Activated T-cell treated with anti-CD3 and anti-CD28 coated beads, Interleukin-2, amount 50 U/mL, for 48 hours (primary cell): ENCODE measurements around the gene RALGAPB.
A peak's percentile ranks its signal among the peaks of the same experiment; 100 is the strongest.
"Not testable (repeated sequence)": the region's sequence is repeated elsewhere in the genome, so short reads cannot be mapped to it uniquely, and the experiment has no call there.

ENCODE experiments used
- DNase-seq, 2 experiments: peaks; one replicate each; pipeline ENCODE4 v3.0.0-alpha.2; 2020

RALGAPB gene

DNA sequence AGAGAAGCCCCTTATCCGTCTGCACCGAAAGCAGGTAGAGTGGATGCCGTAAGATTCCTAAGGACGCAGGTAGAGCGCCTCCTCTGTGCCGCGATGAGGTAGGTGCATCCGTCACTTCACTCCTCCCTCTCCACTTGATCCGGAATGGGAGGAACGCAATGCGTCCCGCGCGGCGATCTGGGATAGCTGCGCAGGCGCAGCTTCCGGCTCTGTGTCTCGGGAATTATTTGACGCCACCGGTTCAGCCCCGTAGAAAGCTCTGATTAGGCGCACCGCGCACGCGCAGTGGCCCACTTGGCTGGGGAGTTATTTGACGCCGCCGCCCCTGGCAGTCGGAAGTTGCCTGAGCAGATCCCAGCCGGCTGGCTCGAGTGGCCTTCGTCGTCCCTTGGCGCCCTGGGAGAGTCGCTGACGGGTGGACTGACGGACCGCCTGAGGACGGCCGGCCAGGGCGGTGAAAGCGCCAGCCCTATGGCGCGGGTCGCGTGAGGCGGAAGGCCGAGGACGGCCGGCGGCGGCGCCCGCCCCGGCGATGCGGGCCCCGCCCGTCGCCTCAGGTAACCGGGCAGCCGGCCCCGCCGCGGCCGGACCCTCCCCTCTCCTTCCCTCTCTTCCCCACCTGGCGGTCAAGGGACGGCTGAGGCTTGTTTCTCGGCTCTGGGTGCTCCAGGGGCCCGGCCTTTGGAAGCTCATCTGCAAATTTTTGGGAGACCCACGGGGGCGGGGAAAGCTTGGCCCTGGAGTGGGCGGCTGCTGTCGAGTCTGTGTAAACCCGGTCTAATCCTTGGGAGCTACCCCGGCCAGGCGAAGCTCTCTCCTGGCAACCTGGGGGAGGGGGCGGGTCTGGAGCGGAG is at the start of gene RALGAPB:
Gene RALGAPB, plus strand, starts transcription at position 331 of the 854 bp plus-strand sequence. CDS start 15,590 bp downstream, outside the sequence.
- peak; percentile 97 to 99 for DNase-seq

DNA sequence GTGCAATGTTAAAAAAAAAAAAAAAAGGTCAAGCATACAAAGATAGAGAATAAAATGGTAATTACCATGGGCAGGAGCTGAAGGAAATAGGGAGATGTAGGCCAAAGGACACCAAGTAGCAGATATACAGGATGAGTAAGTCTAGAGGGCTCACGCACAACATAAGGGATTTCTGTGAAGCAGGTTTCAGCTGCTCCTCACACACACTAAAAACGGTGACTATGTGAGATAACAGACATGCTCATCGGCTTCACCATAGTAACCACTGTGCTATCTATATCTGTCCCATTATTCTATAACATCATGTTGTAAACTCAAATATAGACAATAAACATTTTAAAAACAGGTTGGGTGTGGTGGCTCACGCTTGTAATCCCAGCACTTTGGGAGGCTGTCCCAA is 49.1 kb upstream of the RALGAPB start:
- DNase-seq: no peak

- DNase-seq: no peak
Observed at GRCh38 chr20:38424401-38424800, 48.2 kb upstream of the RALGAPB start.

DNA sequence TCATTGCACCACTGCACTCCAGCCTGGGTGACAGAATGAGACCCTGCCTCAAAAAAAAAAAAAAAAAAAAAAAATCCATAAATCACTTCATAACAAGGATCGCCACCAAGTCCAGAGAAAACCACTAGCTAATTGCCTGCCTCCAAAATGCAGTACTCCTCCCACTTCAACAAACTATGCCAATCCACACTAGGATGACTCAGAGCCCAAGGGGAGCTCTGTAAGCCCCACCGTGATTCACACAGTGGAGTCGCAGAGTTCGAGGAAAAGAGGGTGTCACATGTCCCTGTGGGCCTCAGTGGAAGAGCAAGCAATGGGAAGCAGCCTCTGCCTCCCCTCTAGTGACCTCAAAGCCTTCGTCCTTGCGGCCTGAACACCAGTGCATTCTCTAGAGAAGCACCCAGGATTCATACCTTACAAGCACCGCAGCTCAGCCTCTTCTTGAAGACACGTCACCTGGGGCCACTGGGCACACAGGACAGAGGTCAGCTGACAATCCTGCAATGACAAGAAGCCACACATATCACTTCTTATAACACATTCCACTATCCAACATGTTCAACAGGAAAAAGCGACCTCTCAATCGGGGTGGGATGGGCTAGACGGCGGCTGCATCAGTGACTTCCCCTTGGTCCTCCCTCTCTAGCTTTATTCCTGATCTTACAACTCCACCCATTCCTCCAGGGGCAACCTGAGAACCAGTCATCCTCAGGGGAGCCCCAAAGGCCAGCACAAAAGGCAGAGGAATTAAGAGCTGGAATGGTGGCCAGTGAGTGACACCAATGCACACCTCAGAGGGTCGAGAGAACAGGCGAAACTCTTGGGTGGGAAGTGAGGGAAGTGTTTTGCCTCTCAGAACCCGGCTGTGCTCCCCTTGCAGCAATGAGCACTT is 46.4 kb upstream of the RALGAPB start:
- peak in 1 of 2 experiments; percentile 62 for DNase-seq

- DNase-seq: no peak
Observed at GRCh38 chr20:38427655-38428023, 45.0 kb upstream of the RALGAPB start.

DNA sequence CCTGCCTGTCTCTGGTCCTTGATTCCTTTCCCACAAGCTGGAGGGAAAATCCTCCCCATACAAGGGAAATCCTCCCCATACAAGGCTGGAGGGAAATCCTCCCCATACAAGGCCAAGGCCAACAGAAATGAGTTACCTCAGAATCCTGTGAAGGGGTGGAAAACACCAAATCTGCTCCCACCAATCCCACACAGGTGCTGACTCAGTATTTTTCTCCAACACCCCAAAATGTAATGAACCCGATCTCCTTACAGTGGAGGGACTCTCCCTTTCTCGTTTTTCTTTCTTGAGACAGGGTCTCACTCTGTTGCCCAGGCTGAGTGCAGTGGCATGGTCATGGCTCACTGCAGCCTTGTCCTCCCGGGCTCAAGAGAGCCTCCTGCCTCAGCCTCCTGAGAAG is 43.8 kb upstream of the RALGAPB start:
- no peak for DNase-seq

GRCh38 chr20:38429301-38429700 is 43.3 kb upstream of the RALGAPB start:
- DNase-seq: no peak

DNA sequence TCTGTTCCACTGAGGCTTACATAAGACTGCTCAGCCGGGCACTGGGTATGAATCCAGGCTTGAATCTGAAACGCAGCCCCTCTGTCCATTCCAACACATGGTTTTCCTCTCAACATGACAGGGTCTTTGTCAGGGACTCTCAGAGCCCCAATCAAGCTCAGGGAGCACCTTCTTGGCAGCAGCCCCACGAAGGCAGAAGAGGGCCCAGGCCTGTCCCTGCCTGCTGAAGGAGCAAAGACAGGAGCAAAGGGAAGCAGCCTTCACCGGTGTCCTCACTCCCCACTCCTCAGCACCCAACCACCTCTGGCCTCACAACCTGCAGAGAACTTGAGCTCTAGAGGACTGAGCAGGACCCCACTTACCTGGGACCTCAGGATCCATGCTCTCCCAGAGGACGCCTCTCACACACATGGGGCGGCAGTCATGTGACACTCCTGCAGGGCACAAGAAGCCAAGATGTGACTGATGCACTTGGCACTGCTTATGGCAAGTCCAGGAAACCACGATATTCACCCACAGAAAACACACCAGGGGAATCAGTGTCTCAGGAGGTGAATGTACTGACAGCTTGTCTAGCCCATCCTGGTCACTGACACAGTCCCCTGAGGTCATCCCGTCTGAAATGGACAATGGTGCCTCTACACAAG is 41.8 kb upstream of the RALGAPB start:
- no peak for DNase-seq

DNA sequence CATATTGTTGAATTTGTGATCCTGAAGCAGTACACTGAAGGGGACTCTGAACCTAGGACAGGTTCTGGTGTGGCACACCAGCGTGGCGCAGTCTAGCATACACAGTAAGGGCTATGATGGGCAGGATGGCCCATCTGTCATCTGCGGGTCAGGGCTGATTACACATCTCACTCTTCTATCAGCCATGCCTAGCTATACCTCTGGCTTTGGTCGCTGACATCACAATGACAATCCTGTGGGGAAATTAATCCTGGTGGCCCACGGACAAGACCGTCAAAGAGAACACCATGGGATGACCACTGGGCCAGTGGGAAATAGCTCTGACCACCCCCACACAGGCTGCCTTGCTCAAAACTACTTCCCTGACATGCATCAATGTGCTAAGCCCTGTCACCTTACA is 40.4 kb upstream of the RALGAPB start:
- no peak for DNase-seq

DNA sequence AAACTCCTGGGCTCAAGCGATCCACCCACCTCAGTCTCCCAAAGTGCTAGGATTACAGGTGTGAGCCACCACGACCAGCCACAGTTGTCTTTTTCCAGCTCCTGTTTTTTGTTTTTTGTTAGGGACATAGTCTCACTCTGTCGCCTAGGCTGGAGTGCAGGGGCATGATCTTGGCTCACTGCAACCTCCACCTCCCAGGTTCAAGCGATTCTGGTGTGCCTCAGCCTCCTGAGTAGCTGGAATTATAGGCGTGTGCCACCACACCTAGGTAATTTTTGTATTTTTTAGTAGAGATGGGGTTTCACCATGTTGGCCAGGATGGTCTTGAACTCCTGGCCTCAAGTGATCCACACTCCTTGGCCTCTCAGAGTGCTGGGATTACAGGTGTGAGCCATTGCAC is 39.8 kb upstream of the RALGAPB start:
- DNase-seq: not testable (repeated sequence)

DNA sequence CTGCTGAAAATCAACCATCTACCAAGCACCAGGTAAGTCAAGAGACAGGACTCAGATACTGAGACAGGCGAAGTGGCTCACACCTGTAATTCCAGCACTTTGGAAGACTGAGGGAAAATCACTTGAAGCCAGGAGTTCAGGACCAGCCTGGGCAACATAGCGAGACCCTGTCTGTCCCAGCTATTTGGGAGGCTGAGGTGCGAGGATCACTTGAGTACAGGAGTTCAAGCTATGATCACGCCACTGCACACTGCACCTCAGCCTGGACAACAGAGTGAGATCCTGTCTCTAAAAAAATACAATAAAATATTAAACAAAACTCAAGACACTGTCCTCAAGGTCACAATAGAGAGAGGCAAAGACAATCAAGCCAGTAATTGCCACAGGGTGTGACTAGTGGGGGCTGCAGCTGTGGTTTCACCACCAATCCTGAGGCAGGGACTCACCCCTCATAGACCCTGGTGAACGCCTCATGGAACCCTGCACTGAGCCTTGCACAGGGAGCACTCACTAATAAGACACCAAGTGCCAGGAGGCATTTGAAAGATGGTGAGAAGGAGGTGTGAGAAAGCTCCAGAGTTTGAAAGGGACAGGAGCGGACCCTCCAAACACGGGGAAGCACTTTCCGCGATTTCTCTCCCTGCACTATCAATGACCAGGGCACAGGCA is 39.2 kb upstream of the RALGAPB start:
- no peak for DNase-seq

DNA sequence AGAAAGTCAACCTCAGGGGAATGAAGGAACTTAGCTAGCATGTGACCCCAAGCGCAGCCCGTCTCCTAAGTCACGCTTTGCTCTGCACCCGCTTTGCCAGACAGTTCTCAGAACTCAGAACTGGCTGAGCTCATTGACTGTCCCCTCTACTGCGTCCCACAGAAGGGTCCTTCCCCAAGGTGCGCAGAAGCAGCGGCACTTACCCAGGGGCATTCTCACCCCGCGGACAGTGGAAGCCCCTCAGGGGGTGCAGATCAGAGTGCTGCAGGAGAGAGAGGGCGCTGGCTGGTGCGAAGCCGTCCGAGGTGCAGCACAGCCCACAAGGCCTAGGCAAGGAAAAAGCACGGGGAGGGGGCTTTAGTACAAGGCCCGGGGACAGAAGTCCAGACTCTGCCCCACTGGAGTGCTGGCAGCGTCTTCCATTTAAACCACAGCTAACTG is 38.3 kb upstream of the RALGAPB start:
- peak in 1 of 2 experiments; percentile 50 for DNase-seq

DNA sequence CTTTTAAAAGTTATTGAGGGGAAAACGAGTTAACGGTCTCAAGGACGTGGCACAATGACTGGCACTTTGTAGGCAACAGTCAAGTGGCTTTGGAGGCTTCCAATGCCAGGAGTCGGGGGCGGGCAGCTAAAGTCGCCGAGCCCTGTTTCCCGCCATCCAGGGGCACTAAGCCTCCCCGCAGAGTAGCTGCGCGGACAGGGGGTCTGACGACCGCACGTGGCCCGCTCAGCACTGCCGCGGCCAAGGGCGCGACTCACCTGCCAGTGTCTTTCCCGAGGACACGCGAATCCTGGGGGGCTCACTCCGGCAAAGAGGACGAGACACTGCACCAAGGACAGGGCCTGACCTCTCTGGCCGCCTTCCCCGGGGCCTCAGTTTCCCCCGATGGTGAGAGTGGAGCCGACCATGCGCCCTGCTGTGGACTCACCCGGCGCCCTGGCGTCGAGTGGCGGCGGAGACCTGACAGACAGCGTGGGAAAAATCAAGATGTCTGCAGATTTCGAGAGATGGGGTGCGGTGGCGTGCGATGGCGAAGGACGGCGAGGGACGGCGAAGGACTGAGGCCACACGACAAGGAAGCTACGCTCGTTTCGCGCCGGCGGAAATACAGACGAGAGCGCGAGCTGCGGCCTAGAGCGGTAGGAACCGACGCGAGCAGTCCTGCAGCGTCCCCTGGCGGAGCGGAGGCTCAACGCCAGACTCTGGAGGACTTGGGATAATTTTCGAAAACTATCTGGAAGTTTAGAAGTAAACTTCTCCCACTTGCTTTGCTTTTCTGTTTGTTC is 37.7 kb upstream of the RALGAPB start, which contains the start of gene SNHG17:
Gene SNHG17, minus strand, starts transcription at position 559 of the 785 bp plus-strand sequence.
- DNase-seq: peak; percentile 93 to 94

DNA sequence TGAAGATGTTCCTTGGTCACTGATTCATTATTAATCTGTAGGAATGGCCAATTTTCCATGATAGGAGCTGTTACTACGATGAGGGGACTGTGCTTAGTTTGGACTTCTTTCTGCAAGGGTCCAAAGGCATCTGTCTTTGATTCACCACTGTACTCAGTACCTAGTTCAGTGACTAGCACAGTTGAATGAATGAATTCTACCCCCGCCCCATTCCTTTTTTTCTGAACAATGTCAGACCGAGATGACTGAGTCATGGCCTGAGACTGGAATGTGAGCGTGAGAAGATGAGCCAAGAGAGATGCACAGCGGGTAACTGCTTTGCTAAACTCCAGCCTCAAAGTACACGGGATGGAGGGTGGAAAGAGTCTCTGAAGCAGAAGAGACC is 37.1 kb upstream of the RALGAPB start:
- DNase-seq: no peak

- DNase-seq: no peak
Observed at GRCh38 chr20:38437796-38438195, 34.8 kb upstream of the RALGAPB start.

DNA sequence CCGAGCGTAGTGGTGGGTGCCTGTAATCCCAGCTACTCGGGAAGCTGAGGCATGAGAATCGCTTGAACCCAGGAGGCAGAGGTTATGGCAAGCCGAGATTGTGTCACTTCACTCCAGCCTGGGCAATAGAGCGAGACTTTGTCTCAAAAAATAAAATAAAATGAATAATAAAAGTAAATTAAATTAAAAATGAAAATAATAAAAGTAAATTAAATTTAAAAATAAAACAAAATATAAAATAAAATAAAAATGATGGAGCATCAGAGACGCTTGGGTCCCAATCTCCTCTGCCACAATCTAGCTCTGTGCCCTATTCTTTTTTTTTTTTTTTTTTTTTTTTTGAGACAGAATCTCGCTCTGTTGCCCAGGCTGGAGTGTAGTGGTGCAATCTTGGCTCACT is 31.5 kb upstream of the RALGAPB start:
- not testable (repeated sequence) for DNase-seq

DNA sequence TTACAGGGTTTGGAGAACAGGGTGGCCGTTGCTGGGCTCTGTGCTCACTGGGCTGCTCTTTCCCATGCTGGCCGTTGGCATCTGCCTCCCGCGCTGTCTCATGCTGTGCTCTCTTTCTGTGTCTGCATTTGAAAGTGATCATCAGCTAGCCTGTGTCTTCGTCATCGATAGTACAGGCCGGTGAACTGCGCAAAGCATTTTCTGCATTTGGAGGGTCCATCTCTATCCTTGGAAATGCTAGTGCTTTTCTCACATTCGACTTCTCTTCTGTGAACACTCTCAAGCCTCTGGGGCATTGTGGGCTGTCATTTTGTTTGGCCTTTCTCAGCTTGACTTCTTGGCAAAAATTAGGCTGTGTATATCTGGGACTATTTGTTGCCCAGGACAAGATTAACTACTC is 30.7 kb upstream of the RALGAPB start:
- no peak for DNase-seq

DNA sequence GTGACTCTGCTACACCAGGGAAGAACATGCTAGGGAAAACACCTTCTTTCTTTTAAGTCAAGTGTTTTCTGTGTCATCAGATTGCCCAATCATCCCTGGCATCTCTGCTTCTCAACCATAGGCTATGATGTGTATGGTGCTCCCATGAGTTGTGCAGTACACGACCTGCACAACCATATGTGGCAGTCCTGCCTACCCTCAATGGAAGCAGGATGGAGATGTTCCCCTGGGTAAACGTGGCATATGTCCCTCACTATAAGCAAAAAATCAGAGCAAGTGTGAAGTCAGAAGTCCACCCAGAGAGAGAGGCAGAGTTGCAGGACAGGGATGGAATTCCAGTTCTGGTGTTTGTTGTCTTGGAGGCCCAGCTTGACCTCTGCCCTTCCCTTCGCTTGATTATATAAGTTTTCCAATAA is 27.3 kb upstream of the RALGAPB start:
- no peak for DNase-seq

GRCh38 chr20:38445901-38446425 is 26.7 kb upstream of the RALGAPB start:
- no peak for DNase-seq

DNA sequence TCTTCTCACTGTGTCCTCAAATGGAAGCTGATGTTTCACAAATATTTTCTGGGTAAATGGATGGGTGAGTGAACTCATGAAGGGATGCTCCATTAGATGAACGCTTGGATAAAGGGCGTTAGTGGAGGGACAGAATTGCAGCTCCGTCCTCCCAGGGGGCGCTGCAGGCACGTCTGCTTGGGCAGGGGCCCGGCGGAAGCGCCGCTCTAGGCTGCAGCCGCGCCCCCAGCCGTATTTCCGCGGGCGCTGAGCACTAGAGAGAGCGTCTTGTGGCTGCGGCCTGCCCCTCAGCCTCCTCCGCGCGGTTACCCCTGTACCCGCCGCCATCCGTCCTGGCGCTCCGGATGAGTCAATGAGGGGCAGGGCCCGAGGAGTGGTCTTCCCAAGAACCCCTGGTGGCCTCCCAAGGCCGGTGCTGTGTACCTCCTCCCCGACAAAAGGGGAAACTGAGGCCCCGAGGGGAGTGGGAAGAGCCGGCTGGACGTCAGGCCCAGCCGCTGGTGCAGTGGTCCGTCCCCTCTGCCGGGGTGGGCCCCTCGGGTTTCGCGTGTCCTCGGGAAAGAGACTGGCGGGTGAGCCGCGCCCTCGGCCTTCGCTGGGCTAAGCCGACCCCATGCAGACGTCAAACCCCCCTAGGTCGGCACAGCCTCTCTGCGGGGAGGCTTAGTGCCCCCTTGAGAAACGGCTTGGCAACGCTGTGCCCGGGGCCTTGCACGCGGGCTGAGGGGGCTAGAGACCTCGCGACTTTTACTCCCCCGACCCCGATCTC is 26.0 kb upstream of the RALGAPB start:
- DNase-seq: peak; percentile 94 to 96

DNA sequence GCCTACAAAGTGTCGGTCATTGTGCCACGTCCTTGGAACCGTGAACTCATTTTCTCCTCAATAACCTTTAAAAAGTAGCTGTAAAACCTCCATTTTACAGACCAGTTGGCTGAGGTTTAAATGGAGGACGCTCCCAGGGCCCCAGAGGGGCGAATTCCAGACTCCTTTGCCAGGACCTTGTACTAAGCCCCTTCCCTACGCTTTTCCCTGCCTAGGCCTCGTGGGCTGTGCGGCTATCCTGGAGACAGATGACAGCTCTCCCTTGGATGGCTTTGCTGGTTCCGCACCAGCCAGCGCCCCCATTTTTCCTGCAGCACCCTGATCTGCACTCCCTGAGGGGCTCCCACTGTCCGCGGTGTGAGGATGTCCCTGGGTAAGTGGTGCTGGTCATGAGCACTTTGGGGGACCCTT is 25.4 kb upstream of the RALGAPB start:
- no peak for DNase-seq
